Neural cell (in vitro differentiated cells): Measurements from ENCODE around the gene BABAM2. TPM values are rescaled to one million over a fixed set of nuclear protein-coding genes. Genes with fewer than 3 reads are reported as not detected.

Source experiments
- H2AFZ ChIP-seq: fragments of 200-600, 300-800 bp; sonication (generic), shearing (Covaris generic); 2 replicates; pipeline ENCODE4 v1.6.0; 2014; ENCODE audit warnings: low read depth, mild to moderate bottlenecking, antibody characterized with exemption, low read length, moderate library complexity
- H3F3A ChIP-seq: fragments of 200-600 bp; shearing (Covaris generic); 2 replicates; pipeline ENCODE4 v1.6.1; 2016; ENCODE audit warnings: mild to moderate bottlenecking, moderate library complexity, mixed read lengths, antibody characterized with exemption, low read length; ENCODE audit not compliant: insufficient read depth, poor library complexity, severe bottlenecking
- H3K27ac ChIP-seq: fragments of 200-600, 300-800 bp; sonication (generic), shearing (Covaris generic); 2 replicates; pipeline ENCODE4 v1.5.1; 2014; ENCODE audit warnings: mild to moderate bottlenecking, low read length, moderate library complexity
- H3K27me3 ChIP-seq: fragments of 300-800, 200-600 bp; sonication (generic), shearing (Covaris generic); 2 replicates; pipeline ENCODE4 v1.6.0; 2014; ENCODE audit warnings: mild to moderate bottlenecking, low read depth, low read length, moderate library complexity; ENCODE audit not compliant: insufficient read depth
- H3K36me3 ChIP-seq: fragments of 300-800, 200-600 bp; sonication (generic), shearing (Covaris generic); 2 replicates; pipeline ENCODE4 v1.5.1; 2014; ENCODE audit warnings: mild to moderate bottlenecking, antibody characterized with exemption, low read length, moderate library complexity; ENCODE audit not compliant: insufficient read depth
- H3K4me2 ChIP-seq: fragments of 300-800, 200-600 bp; sonication (generic), shearing (Covaris generic); 2 replicates; pipeline ENCODE4 v1.6.0; 2014; ENCODE audit warnings: mild to moderate bottlenecking, low read length
- H3K4me3 ChIP-seq: fragments of 300-800, 200-600 bp; sonication (generic), shearing (Covaris generic); 2 replicates; pipeline ENCODE4 v1.5.1; 2014; ENCODE audit warnings: mild to moderate bottlenecking, low read length, moderate library complexity
- H3K79me2 ChIP-seq: fragments of 200-600 bp; shearing (Covaris generic); replicated peaks from 2 replicates; pipeline ENCODE4 v1.6.0; 2014; ENCODE audit warnings: mild to moderate bottlenecking, low read length, moderate library complexity; ENCODE audit not compliant: insufficient read depth
- H3K9ac ChIP-seq: fragments of 300-800, 200-600 bp; sonication (generic), shearing (Covaris generic); 2 replicates; pipeline ENCODE4 v1.6.1; 2016; ENCODE audit warnings: mild to moderate bottlenecking, low read length, mixed read lengths
- H3K9me2 ChIP-seq: fragments of 200-600 bp; shearing (Covaris generic); 2 replicates; pipeline ENCODE4 v1.6.1; 2016; ENCODE audit warnings: mild to moderate bottlenecking, low read length, mixed read lengths; ENCODE audit not compliant: insufficient read depth
- H3K9me3 ChIP-seq: fragments of 200-600, 300-800 bp; sonication (generic), shearing (Covaris generic); 2 replicates; pipeline ENCODE4 v1.6.1; 2016; ENCODE audit warnings: mild to moderate bottlenecking, mixed run types, low read length, moderate library complexity, mixed read lengths
- H4K20me1 ChIP-seq: fragments of 200-600 bp; shearing (Covaris generic); 2 replicates; pipeline ENCODE4 v1.6.1; 2016; ENCODE audit warnings: mild to moderate bottlenecking, mixed run types; ENCODE audit not compliant: insufficient read depth
- CTCF ChIP-seq: fragments of 450-650 bp; IDR thresholded peaks from 2 replicates; pipeline ENCODE4 v1.5.1; 2014; ENCODE audit warnings: antibody characterized with exemption, mild to moderate bottlenecking, moderate library complexity; ENCODE audit not compliant: poor library complexity, severe bottlenecking
- EP300 ChIP-seq: fragments of 450-650 bp; conservative IDR thresholded peaks from 2 replicates; pipeline ENCODE4 v1.6.1; 2014; ENCODE audit warnings: antibody characterized with exemption, mild to moderate bottlenecking, moderate library complexity; ENCODE audit not compliant: poor library complexity, severe bottlenecking
- EZH2 ChIP-seq: fragments of 200-600, 300-800 bp; shearing (Covaris generic), sonication (generic); IDR thresholded peaks from 2 replicates; pipeline ENCODE4 v1.6.1; 2014; ENCODE audit warnings: antibody characterized with exemption, low read length, borderline replicate concordance, mild to moderate bottlenecking; ENCODE audit not compliant: insufficient read depth, poor library complexity, severe bottlenecking
- MXI1 ChIP-seq: fragments of 450-650 bp; conservative IDR thresholded peaks from 2 replicates; pipeline ENCODE4 v1.6.1; 2014; ENCODE audit warnings: antibody characterized with exemption, mild to moderate bottlenecking; ENCODE audit not compliant: poor library complexity, severe bottlenecking
- POLR2AphosphoS5 ChIP-seq: IDR thresholded peaks from 2 replicates; pipeline ENCODE4 v1.6.1; 2012
- RAD21 ChIP-seq: fragments of 450-650 bp; conservative IDR thresholded peaks from 2 replicates; pipeline ENCODE4 v1.6.1; 2014; ENCODE audit warnings: antibody characterized with exemption, mild to moderate bottlenecking, moderate library complexity
- REST ChIP-seq: IDR thresholded peaks from 2 replicates; pipeline ENCODE4 v1.6.1; 2012; ENCODE audit warnings: borderline replicate concordance
- SMC3 ChIP-seq: fragments of 450-650 bp; conservative IDR thresholded peaks from 2 replicates; pipeline ENCODE4 v1.6.1; 2014; ENCODE audit warnings: antibody characterized with exemption, mild to moderate bottlenecking, moderate library complexity; ENCODE audit not compliant: poor library complexity
- TAF1 ChIP-seq: IDR thresholded peaks from 2 replicates; pipeline ENCODE4 v1.6.1; 2012; ENCODE audit warnings: low read depth
- polyA plus RNA-seq: library from polyadenylated mRNA; depleted of rRNA; stranded (reverse); fragments of >200 nt; gene quantifications from 2 replicates; pipeline ENCODE4 v1.2.3, GENCODE V29; 2014

The BABAM2 gene
- polyA plus RNA-seq, 1 donor from 2014 or later, result 15.3 TPM

GRCh38 chr2:28193630-28194403 is 303.3 kb downstream of the BABAM2 start:
- Histone ChIP-seq H3F3A (no peaks in the 10 kb centered on the region), H3K27ac (no peak overlapping the region)
- TF ChIP-seq CTCF, result no peak
- no peak for TF ChIP-seq SMC3
- TF ChIP-seq MXI1, result no peak

GRCh38 chr2:28199995-28200679 is 309.6 kb downstream of the BABAM2 start:
- Histone ChIP-seq H3K4me3 (no peak overlapping the region), H3F3A (no peaks in the 10 kb centered on the region), H3K9me3 (no peaks in the 10 kb centered on the region), H3K79me2 (no peaks in the 10 kb centered on the region), H3K9me2 (no peaks in the 10 kb centered on the region), H3K27me3 (no peaks in the 10 kb centered on the region), H2AFZ (no peak overlapping the region), H3K36me3 (no peaks in the 10 kb centered on the region), H3K27ac (no peak overlapping the region), H3K4me2 (no peak overlapping the region), H4K20me1 (no peaks in the 10 kb centered on the region), H3K9ac (no peak overlapping the region)
- TF ChIP-seq MXI1, result no peak

More at GRCh38 chr2:28193630-28194403, 303.3 kb downstream of the BABAM2 start:
- H3K4me3 ChIP-seq, result no peak overlapping the region
- H3K9me2 ChIP-seq, result no peaks in the 10 kb centered on the region
- no peaks in the 10 kb centered on the region for H3K9me3 ChIP-seq
- no peak overlapping the region for H3K9ac ChIP-seq
- no peak overlapping the region for H3K4me2 ChIP-seq
- no peaks in the 10 kb centered on the region for H4K20me1 ChIP-seq
- no peak overlapping the region for H2AFZ ChIP-seq
- no peaks in the 10 kb centered on the region for H3K36me3 ChIP-seq
- H3K27me3 ChIP-seq, result no peaks in the 10 kb centered on the region
- no peaks in the 10 kb centered on the region for H3K79me2 ChIP-seq

GRCh38 chr2:28201671-28202180 is 311.2 kb downstream of the BABAM2 start:
- H3K27me3 ChIP-seq, result no peaks in the 10 kb centered on the region
- H2AFZ ChIP-seq, result no peak overlapping the region
- no peak overlapping the region for H3K9ac ChIP-seq
- H3K9me2 ChIP-seq, result no peaks in the 10 kb centered on the region
- no peaks in the 10 kb centered on the region for H3K36me3 ChIP-seq
- H3F3A ChIP-seq, result no peaks in the 10 kb centered on the region
- H3K27ac ChIP-seq, result no peak overlapping the region
- no peaks in the 10 kb centered on the region for H3K9me3 ChIP-seq
- TF ChIP-seq SMC3, result no peak
- TF ChIP-seq RAD21, result no peak
- no peak for TF ChIP-seq POLR2AphosphoS5
- TF ChIP-seq EP300, result no peak
- TF ChIP-seq REST, result no peak
- TF ChIP-seq CTCF, result no peak
- no peak for TF ChIP-seq TAF1
- no peak for TF ChIP-seq EZH2
- TF ChIP-seq MXI1, result no peak
- no peaks in the 10 kb centered on the region for H4K20me1 ChIP-seq
- no peak overlapping the region for H3K4me2 ChIP-seq
- no peaks in the 10 kb centered on the region for H3K79me2 ChIP-seq
- no peak overlapping the region for H3K4me3 ChIP-seq
